HCT116 (cell line): ENCODE results near the gene RAET1L.

Experiments used
- CBX3 ChIP-seq: IDR thresholded peaks from 2 replicates; pipeline ENCODE4 v1.6.1; 2012; ENCODE audit warnings: low read depth
- CTCF ChIP-seq, 3 experiments: fragments of 200-600 bp in 1 of 3; sonication (generic) in 1 of 3; IDR thresholded peaks in 2 of 3; conservative IDR thresholded peaks in 1 of 3; 2 replicates each; pipeline ENCODE4 v1.5.1; 2012 to 2017; ENCODE audit warnings: low read depth in 2 of 3, low read length in 2 of 3, antibody characterized with exemption in 1 of 3, borderline replicate concordance in 1 of 3, control low read depth in 1 of 3, mild to moderate bottlenecking in 1 of 3, mixed read lengths in 1 of 3, mixed run types in 1 of 3, moderate library complexity in 1 of 3; ENCODE audit not compliant: insufficient read depth in 1 of 3
- ELF1 ChIP-seq: IDR thresholded peaks from 2 replicates; pipeline ENCODE4 v1.6.1; 2012; ENCODE audit warnings: low read depth, borderline replicate concordance
- EZH2 ChIP-seq: fragments of 200-600 bp; sonication (generic); IDR thresholded peaks from 2 replicates; pipeline ENCODE4 v1.6.1; 2017; ENCODE audit warnings: antibody characterized with exemption, mixed run types
- JUND ChIP-seq: IDR thresholded peaks from 2 replicates; pipeline ENCODE4 v1.6.1; 2012
- MAX ChIP-seq: IDR thresholded peaks from 2 replicates; pipeline ENCODE4 v1.6.1; 2012
- POLR2A ChIP-seq: IDR thresholded peaks from 2 replicates; pipeline ENCODE4 v1.7.0; 2011; ENCODE audit warnings: borderline replicate concordance; ENCODE audit not compliant: insufficient read depth, insufficient read length; ENCODE audit errors: extremely low read depth
- RAD21 ChIP-seq: IDR thresholded peaks from 2 replicates; pipeline ENCODE4 v1.6.1; 2012; ENCODE audit warnings: low read depth, mild to moderate bottlenecking
- SP1 ChIP-seq: IDR thresholded peaks from 2 replicates; pipeline ENCODE4 v1.6.1; 2012; ENCODE audit warnings: low read depth
- TCF7L2 ChIP-seq: IDR thresholded peaks from 2 replicates; pipeline ENCODE4 v1.7.0; 2011; ENCODE audit warnings: borderline replicate concordance, inconsistent platforms; ENCODE audit not compliant: insufficient read depth, insufficient read length; ENCODE audit errors: extremely low read depth
- YY1 ChIP-seq: IDR thresholded peaks from 2 replicates; pipeline ENCODE4 v1.6.1; 2011; ENCODE audit warnings: low read length, low read depth, moderate library complexity, mild to moderate bottlenecking; ENCODE audit not compliant: insufficient replicate concordance; ENCODE audit errors: extremely low read depth
- ZFX ChIP-seq: fragments of 450-650 bp; IDR thresholded peaks from 2 replicates; pipeline ENCODE4 v1.6.1; 2017

- TF ChIP-seq CTCF (IDR thresholded peaks at IDR 0.05 in 2 of 3, conservative IDR thresholded peaks at IDR 0.05 in 1 of 3; ENCODE audit: borderline replicate concordance in 1 of 3, insufficient read depth in 1 of 3, low read depth in 2 of 3, low read length in 2 of 3) (no peak), POLR2A (no peak), EZH2 (no peak), YY1 (no peak), SP1 (no peak), ZFX (no peak), CBX3 (no peak), JUND (no peak), ELF1 (no peak), MAX (no peak), TCF7L2 (no peak), RAD21 (no peak)
Observed at GRCh38 chr6:149990661-149991471, 34.5 kb downstream of the RAET1L start.
